ENCODE measurements around the gene SLC9A2.

Gene SLC9A2

GRCh38 chr2:102753563-102754159 is 134.3 kb downstream of the SLC9A2 start:
- no peak overlapping the region for H3K27ac ChIP-seq

GRCh38 chr2:102754456-102755145 is 135.2 kb downstream of the SLC9A2 start:
- no peak for TF ChIP-seq ZFX (IDR thresholded peaks at IDR 0.05)
- no peak overlapping the region for H3K27ac ChIP-seq

More at GRCh38 chr2:102753563-102754159, 134.3 kb downstream of the SLC9A2 start:
- TF ChIP-seq ZFX (IDR thresholded peaks at IDR 0.05) (no peak), CTCF (conservative IDR thresholded peaks at IDR 0.05) (peak; percentile 82)

GRCh38 chr2:102755284-102755683 is 135.9 kb downstream of the SLC9A2 start:
- no peak for TF ChIP-seq ZFX (IDR thresholded peaks at IDR 0.05)
- TF ChIP-seq CTCF (conservative IDR thresholded peaks at IDR 0.05): no peak
- H3K27ac ChIP-seq: no peak overlapping the region

GRCh38 chr2:102758439-102758838 is 139.1 kb downstream of the SLC9A2 start:
- TF ChIP-seq ZFX (IDR thresholded peaks at IDR 0.05) (no peak), CTCF (conservative IDR thresholded peaks at IDR 0.05) (no peak)
- H3K27ac ChIP-seq: no peak overlapping the region
